Measurements from ENCODE around the gene CRISP1. TPM values are rescaled to one million over a fixed set of nuclear protein-coding genes. Genes with fewer than 3 reads are reported as not detected.

Gene CRISP1
- total and polyA plus RNA-seq, 10 donors, result not detected

GRCh38 chr6:49888742-49889431 lies 22.6 kb upstream of the CRISP1 start:
- Histone ChIP-seq H3K27ac (no peak overlapping the region), H3K4me1 (no peaks in the 10 kb centered on the region), H3K9me3 (peaks cover 0 to 27% (median 5%) of the 10 kb centered on the region in 8 donors), H3K4me3 (no peak overlapping the region), H3K27me3 (replicated peaks in 1 of 7) (no peaks in the 10 kb centered on the region), H3K36me3 (no peaks in the 10 kb centered on the region)
- 45 to 64% (median 61%) methylated on average over 5 of the region's 5 CpGs for WGBS, 5 donors
- intact Hi-C loops (cut with DNase I; ENCODE audit: low total_unique reads), result no loop called here
- DNase-seq, result no peak
- TF ChIP-seq CTCF (IDR thresholded peaks at IDR 0.05 in 8 of 11, conservative IDR thresholded peaks at IDR 0.05 in 3 of 11), result no peak
- no peak for TF ChIP-seq POLR2AphosphoS5 (IDR thresholded peaks at IDR 0.05)
- TF ChIP-seq POLR2A (IDR thresholded peaks at IDR 0.05), result no peak

GRCh38 chr6:49868951-49869529 lies 2.7 kb upstream of the CRISP1 start:
- peaks cover 0 to 23% (median 6%) of the 10 kb centered on the region in 8 donors for H3K9me3 ChIP-seq
- no peaks in the 10 kb centered on the region for H3K27me3 ChIP-seq (replicated peaks in 1 of 7)
- no peak for DNase-seq
- TF ChIP-seq POLR2A (IDR thresholded peaks at IDR 0.05), result no peak
- TF ChIP-seq POLR2AphosphoS5 (IDR thresholded peaks at IDR 0.05), result no peak
- no peak for TF ChIP-seq CTCF (IDR thresholded peaks at IDR 0.05 in 8 of 11, conservative IDR thresholded peaks at IDR 0.05 in 3 of 11)
- no peak overlapping the region for H3K4me3 ChIP-seq
- H3K36me3 ChIP-seq, result no peaks in the 10 kb centered on the region
- intact Hi-C loops (cut with DNase I; ENCODE audit: low total_unique reads), result no loop called here
- no peak overlapping the region for H3K27ac ChIP-seq
- 33 to 49% (median 37%) methylated on average over 2 of the region's 2 CpGs for WGBS, 5 donors
- H3K4me1 ChIP-seq, result no peaks in the 10 kb centered on the region

- Histone ChIP-seq H3K4me3 (no peak overlapping the region), H3K27ac (no peak overlapping the region), H3K4me1 (no peaks in the 10 kb centered on the region), H3K36me3 (no peaks in the 10 kb centered on the region), H3K27me3 (replicated peaks in 1 of 7) (no peaks in the 10 kb centered on the region), H3K9me3 (no peaks in the 10 kb centered on the region)
- intact Hi-C loops (cut with DNase I; ENCODE audit: low total_unique reads), result no loop called here
- DNase-seq, result no peak
- 55 to 88% (median 74%) methylated on average over 2 of the region's 2 CpGs for WGBS, 5 donors
- TF ChIP-seq POLR2AphosphoS5 (IDR thresholded peaks at IDR 0.05) (no peak), CTCF (IDR thresholded peaks at IDR 0.05 in 8 of 11, conservative IDR thresholded peaks at IDR 0.05 in 3 of 11) (no peak), POLR2A (IDR thresholded peaks at IDR 0.05) (no peak)
Measured at GRCh38 chr6:49856282-49856681, 10.1 kb downstream of the CRISP1 start.

GRCh38 chr6:49855221-49855620 lies 11.1 kb downstream of the CRISP1 start:
- H3K4me3 ChIP-seq, result no peak overlapping the region

More at GRCh38 chr6:49855221-49855620, 11.1 kb downstream of the CRISP1 start:
- TF ChIP-seq POLR2A (IDR thresholded peaks at IDR 0.05) (no peak), POLR2AphosphoS5 (IDR thresholded peaks at IDR 0.05) (no peak), CTCF (IDR thresholded peaks at IDR 0.05 in 8 of 11, conservative IDR thresholded peaks at IDR 0.05 in 3 of 11) (no peak)
- H3K9me3 ChIP-seq, result no peaks in the 10 kb centered on the region
- no peaks in the 10 kb centered on the region for H3K27me3 ChIP-seq (replicated peaks in 1 of 7)
- H3K4me1 ChIP-seq, result no peaks in the 10 kb centered on the region
- H3K36me3 ChIP-seq, result no peaks in the 10 kb centered on the region
- 51 to 64% (median 59%) methylated on average over 4 of the region's 4 CpGs for WGBS, 5 donors
- no peak overlapping the region for H3K27ac ChIP-seq
- intact Hi-C loops (cut with DNase I; ENCODE audit: low total_unique reads), result no loop called here
- DNase-seq, result no peak

All from spleen (tissue), 11 donors.